Astrocyte (in vitro differentiated cells and primary cell): ENCODE measurements around the gene INPP5K. TPM values are rescaled to one million over a fixed set of nuclear protein-coding genes. Genes with fewer than 3 reads are reported as not detected.
"Not testable (repeated sequence)": the region's sequence is repeated elsewhere in the genome, so short reads cannot be mapped to it uniquely, and the experiment has no call there.

ENCODE experiments used
- DNase-seq: peaks from one replicate; pipeline ENCODE4 v3.0.0-alpha.2; 2010; ENCODE audit warnings: low read depth
- FAIRE-seq: peaks from 2 replicates; lab custom pipeline; 2011; peaks lifted over from hg19 to GRCh38; lab: Jason Lieb, UNC
- H2AFZ ChIP-seq: 2 replicates; pipeline ENCODE4 v1.6.0; 2012; ENCODE audit warnings: low read depth, low read length, inconsistent platforms
- H3K27ac ChIP-seq: 2 replicates; pipeline ENCODE4 v1.5.1; 2011; ENCODE audit warnings: low read depth, low read length, inconsistent platforms
- H3K27me3 ChIP-seq: 2 replicates; pipeline ENCODE4 v1.6.0; 2011; ENCODE audit warnings: low read length, inconsistent platforms; ENCODE audit not compliant: insufficient read depth
- H3K36me3 ChIP-seq: 2 replicates; pipeline ENCODE4 v1.5.1; 2011; ENCODE audit warnings: low read length, inconsistent platforms; ENCODE audit not compliant: insufficient read depth
- H3K4me1 ChIP-seq: 2 replicates; pipeline ENCODE4 v1.5.1; 2011; ENCODE audit warnings: low read length, inconsistent platforms; ENCODE audit not compliant: insufficient read depth
- H3K4me2 ChIP-seq: 2 replicates; pipeline ENCODE4 v1.6.0; 2012; ENCODE audit warnings: low read length, inconsistent platforms
- H3K4me3 ChIP-seq: 2 replicates; pipeline ENCODE4 v1.5.1; 2011; ENCODE audit warnings: low read depth, mild to moderate bottlenecking, low read length, inconsistent platforms; ENCODE audit not compliant: insufficient read depth
- H3K79me2 ChIP-seq: 2 replicates; pipeline ENCODE4 v1.6.0; 2012; ENCODE audit warnings: mild to moderate bottlenecking, low read length, inconsistent platforms; ENCODE audit not compliant: insufficient read depth
- H3K9ac ChIP-seq: 2 replicates; pipeline ENCODE4 v1.6.0; 2012; ENCODE audit warnings: mild to moderate bottlenecking, low read length, inconsistent platforms
- H3K9me3 ChIP-seq: 2 replicates; pipeline ENCODE4 v1.5.1; 2012; ENCODE audit warnings: low read depth, mild to moderate bottlenecking, low read length, inconsistent platforms; ENCODE audit not compliant: insufficient read depth
- H4K20me1 ChIP-seq: 2 replicates; pipeline ENCODE4 v1.6.0; 2012; ENCODE audit warnings: low read length, inconsistent platforms; ENCODE audit not compliant: insufficient read depth
- H3K27ac Mint-ChIP-seq: one replicate; pipeline ENCODE4 v1.8.0; 2021; ENCODE audit warnings: mild to moderate bottlenecking, mixed read lengths; ENCODE audit not compliant: unreplicated experiment
- H3K27me3 Mint-ChIP-seq: one replicate; pipeline ENCODE4 v1.8.0; 2021; ENCODE audit warnings: low read depth, mixed read lengths; ENCODE audit not compliant: unreplicated experiment
- H3K36me3 Mint-ChIP-seq: one replicate; pipeline ENCODE4 v1.8.0; 2021; ENCODE audit warnings: low read depth, mixed read lengths; ENCODE audit not compliant: unreplicated experiment
- H3K4me1 Mint-ChIP-seq: one replicate; pipeline ENCODE4 v1.8.0; 2021; ENCODE audit warnings: low read depth, mixed read lengths; ENCODE audit not compliant: unreplicated experiment
- H3K4me3 Mint-ChIP-seq: one replicate; pipeline ENCODE4 v1.8.0; 2021; ENCODE audit warnings: mild to moderate bottlenecking, moderate library complexity, mixed read lengths; ENCODE audit not compliant: unreplicated experiment
- H3K9me3 Mint-ChIP-seq: one replicate; pipeline ENCODE4 v1.8.0; 2021; ENCODE audit warnings: mild to moderate bottlenecking, mixed read lengths; ENCODE audit not compliant: unreplicated experiment
- EZH2 ChIP-seq: IDR thresholded peaks from 2 replicates; pipeline ENCODE4 v1.6.1; 2012; ENCODE audit warnings: mild to moderate bottlenecking, low read length, inconsistent platforms; ENCODE audit not compliant: insufficient read depth
- total RNA-seq: library from RNA; stranded (reverse); gene quantifications from 2 replicates; pipeline ENCODE4 v1.2.1, GENCODE V29; 2021
- TF ChIP-seq, protein P1 (sequence below): IDR thresholded peaks from 2 replicates; pipeline ENCODE4 v1.5.1; 2011; ENCODE audit warnings: low read depth, mild to moderate bottlenecking, inconsistent platforms, low read length, moderate library complexity; ENCODE audit not compliant: insufficient read depth

Gene INPP5K
- total RNA-seq, 1 donor from 2014 or later: 26.7 TPM

DNA sequence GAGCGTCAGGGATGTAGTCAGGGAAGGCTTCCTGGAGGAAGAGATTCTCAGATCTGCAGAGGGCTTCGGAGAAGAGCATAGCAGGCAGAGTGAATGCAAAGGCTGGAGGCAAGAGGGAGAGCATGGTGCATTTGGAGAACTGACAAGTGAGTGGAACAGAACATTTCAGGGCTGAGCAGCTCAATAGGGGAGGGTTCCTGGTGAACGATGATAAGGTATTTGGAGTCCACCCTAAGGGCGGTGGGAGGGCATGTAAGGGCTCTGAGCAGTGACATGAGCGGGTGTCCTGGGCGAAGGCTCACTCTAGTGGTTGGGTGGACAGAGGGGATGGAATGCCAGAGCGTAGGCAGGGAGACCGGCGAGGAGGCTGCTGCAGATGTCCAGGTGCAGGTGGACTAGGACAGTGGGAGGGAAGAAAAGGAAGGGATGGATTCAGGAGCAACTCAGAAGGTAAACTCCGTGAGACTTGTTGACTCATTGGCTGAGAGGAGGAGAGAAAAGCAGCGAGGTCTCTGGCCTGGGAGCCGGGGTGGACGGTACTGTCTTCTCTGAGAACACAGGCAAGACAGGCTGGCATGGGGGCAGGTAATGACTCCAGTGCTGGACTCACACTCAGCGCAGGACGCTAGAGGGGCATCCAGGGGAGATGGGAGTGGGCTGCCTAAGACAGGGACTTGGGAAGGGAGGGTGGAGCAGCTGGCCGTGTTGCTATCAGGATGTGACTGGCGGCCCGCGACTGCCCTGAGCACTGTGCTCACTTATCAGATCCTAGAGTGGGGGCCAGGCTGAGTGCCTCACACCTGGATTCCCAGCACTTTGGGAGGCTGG lies 47.6 kb upstream of the INPP5K start:
- Mint-ChIP-seq H3K36me3 (peaks cover 2% of the 10 kb centered on the region), H3K27ac (peak overlapping the region; percentile 31), H3K9me3 (no peaks in the 10 kb centered on the region), H3K4me1 (peaks cover 27% of the 10 kb centered on the region), H3K4me3 (peak overlapping the region; percentile 69), H3K27me3 (no peaks in the 10 kb centered on the region)
- Histone ChIP-seq H3K4me3 (no peak overlapping the region), H3K4me1 (peaks cover 10% of the 10 kb centered on the region), H3K27me3 (no peaks in the 10 kb centered on the region), H3K9me3 (no peaks in the 10 kb centered on the region), H3K36me3 (no peaks in the 10 kb centered on the region), H3K27ac (no peak overlapping the region), H3K4me2 (no peak overlapping the region), H2AFZ (no peak overlapping the region), H3K79me2 (peaks cover 34% of the 10 kb centered on the region), H4K20me1 (peaks cover 28% of the 10 kb centered on the region), H3K9ac (no peak overlapping the region)
- FAIRE-seq (no peak), DNase-seq (no peak)
- no peak for TF ChIP-seq EZH2
- TF ChIP-seq, protein P1, sequence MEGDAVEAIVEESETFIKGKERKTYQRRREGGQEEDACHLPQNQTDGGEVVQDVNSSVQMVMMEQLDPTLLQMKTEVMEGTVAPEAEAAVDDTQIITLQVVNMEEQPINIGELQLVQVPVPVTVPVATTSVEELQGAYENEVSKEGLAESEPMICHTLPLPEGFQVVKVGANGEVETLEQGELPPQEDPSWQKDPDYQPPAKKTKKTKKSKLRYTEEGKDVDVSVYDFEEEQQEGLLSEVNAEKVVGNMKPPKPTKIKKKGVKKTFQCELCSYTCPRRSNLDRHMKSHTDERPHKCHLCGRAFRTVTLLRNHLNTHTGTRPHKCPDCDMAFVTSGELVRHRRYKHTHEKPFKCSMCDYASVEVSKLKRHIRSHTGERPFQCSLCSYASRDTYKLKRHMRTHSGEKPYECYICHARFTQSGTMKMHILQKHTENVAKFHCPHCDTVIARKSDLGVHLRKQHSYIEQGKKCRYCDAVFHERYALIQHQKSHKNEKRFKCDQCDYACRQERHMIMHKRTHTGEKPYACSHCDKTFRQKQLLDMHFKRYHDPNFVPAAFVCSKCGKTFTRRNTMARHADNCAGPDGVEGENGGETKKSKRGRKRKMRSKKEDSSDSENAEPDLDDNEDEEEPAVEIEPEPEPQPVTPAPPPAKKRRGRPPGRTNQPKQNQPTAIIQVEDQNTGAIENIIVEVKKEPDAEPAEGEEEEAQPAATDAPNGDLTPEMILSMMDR: no peak

DNA sequence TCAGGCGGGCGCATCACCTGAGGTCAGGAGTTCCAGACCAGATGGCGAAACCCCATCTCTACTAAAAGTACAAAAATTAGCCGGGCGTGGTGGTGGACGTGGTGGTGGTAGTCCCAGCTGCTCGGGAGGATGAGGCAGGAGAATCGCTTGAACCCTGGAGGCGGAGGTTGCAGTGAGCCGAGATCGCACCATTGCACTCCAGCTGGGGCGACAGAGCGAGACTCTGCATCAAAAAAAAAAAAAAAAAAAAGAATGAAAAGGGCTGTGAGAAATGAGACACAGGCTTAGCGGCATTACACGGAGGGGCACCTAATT lies 47.0 kb upstream of the INPP5K start:
- H3K9me3 ChIP-seq, H3K9me3 Mint-ChIP-seq, H2AFZ ChIP-seq, DNase-seq, H3K27ac ChIP-seq, H3K36me3 Mint-ChIP-seq, H3K4me3 ChIP-seq, H3K27me3 ChIP-seq, H3K36me3 ChIP-seq, H3K9ac ChIP-seq, FAIRE-seq, H3K27me3 Mint-ChIP-seq: not testable (repeated sequence)
- Histone ChIP-seq H4K20me1 (peaks cover 34% of the 10 kb centered on the region), H3K4me1 (peaks cover 10% of the 10 kb centered on the region), H3K79me2 (peaks cover 40% of the 10 kb centered on the region), H3K4me2 (peak overlapping the region; percentile 99)
- Mint-ChIP-seq H3K4me3 (peak overlapping the region; percentile 73), H3K27ac (peak overlapping the region; percentile 31), H3K4me1 (peaks cover 27% of the 10 kb centered on the region)

DNA sequence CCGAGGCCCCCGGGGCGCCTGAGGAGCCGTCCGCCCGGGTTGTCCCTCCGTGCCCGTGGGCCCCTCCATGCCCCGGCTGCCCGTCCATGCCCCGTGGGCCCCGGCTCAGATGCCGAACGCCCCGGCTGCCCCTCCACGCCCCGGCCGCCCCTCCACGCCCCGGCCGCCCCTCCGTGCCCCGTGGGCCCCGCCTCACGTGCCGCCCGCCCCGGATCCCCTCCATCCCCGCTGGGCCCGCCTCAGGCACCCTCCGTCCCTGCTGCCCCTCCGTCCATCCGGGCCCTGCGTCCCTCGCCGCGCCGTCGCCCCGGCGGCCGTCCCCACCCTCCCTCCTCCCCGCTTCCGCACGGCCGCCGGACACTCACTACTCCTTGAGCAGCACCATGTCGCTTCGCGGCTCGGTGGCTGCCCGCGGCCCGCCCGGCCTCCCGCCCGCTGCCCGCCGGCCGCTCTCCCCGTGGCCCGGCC lies 45.8 kb upstream of the INPP5K start:
- Histone ChIP-seq H3K79me2 (peaks cover 50% of the 10 kb centered on the region), H3K4me2 (peak overlapping the region; percentile 99), H3K4me3 (peak overlapping the region; percentile 66), H3K4me1 (peaks cover 17% of the 10 kb centered on the region), H3K9ac (peak overlapping the region; percentile 86), H3K36me3 (peaks cover under 1% of the 10 kb centered on the region), H2AFZ (peak overlapping the region; percentile 47), H3K27me3 (no peaks in the 10 kb centered on the region), H3K9me3 (no peaks in the 10 kb centered on the region), H4K20me1 (peaks cover 45% of the 10 kb centered on the region), H3K27ac (peak overlapping the region; percentile 65)
- Mint-ChIP-seq H3K9me3 (no peaks in the 10 kb centered on the region), H3K4me3 (peak overlapping the region; percentile 62), H3K4me1 (peaks cover 29% of the 10 kb centered on the region), H3K27me3 (no peaks in the 10 kb centered on the region), H3K36me3 (peaks cover 6% of the 10 kb centered on the region), H3K27ac (no peak overlapping the region)
- peak; percentile 23 for DNase-seq
- TF ChIP-seq, protein P1: no peak
- TF ChIP-seq EZH2: no peak
- FAIRE-seq: no peak
